H54 (cell line): Measurements from ENCODE around the gene PAM.
A peak's percentile ranks its signal among the peaks of the same experiment; 100 is the strongest.

Experiments
- DNase-seq: peaks from one replicate; pipeline ENCODE4 v3.0.0; 2011; ENCODE audit warnings: low spot score, mixed read lengths; ENCODE audit not compliant: insufficient read length
- FAIRE-seq: peaks from 3 replicates; lab custom pipeline; 2011; peaks lifted over from hg19 to GRCh38; lab: Jason Lieb, UNC
- POLR2A ChIP-seq: IDR thresholded peaks from 2 replicates; pipeline ENCODE4 v1.6.1; 2011; ENCODE audit warnings: low read depth, mild to moderate bottlenecking, low read length

The PAM gene

DNA sequence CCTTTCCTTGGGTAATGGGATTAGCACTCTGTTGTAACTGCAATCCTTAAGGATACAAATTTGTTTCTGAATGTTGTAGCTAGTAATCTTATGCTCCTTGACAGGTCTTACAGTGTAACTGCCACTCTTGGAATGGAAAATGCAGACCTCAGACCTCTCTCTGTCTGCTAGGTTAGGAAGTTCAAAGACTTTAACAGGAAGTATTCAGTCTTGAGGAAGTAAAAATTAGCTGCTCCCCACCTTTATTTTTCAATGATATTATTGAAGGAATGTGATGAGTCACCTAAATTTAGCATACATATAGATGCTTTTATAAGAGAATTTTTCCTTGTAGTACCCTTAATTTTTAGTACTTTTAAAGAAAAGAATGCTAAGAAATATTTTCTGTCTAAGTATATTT is 71.5 kb downstream of the PAM start:
- no peak for TF ChIP-seq POLR2A
- DNase-seq, result no peak
- FAIRE-seq, result peak; percentile 93

GRCh38 chr5:102830241-102830640 is 75.1 kb downstream of the PAM start:
- TF ChIP-seq POLR2A, result no peak
- FAIRE-seq, result no peak

GRCh38 chr5:102832445-102832844 is 77.3 kb downstream of the PAM start:
- no peak for TF ChIP-seq POLR2A
- FAIRE-seq (no peak), DNase-seq (no peak)

More at GRCh38 chr5:102830241-102830640, 75.1 kb downstream of the PAM start:
- no peak for DNase-seq

GRCh38 chr5:102833146-102833545 is 78.0 kb downstream of the PAM start:
- no peak for TF ChIP-seq POLR2A
- DNase-seq (no peak), FAIRE-seq (no peak)

DNA sequence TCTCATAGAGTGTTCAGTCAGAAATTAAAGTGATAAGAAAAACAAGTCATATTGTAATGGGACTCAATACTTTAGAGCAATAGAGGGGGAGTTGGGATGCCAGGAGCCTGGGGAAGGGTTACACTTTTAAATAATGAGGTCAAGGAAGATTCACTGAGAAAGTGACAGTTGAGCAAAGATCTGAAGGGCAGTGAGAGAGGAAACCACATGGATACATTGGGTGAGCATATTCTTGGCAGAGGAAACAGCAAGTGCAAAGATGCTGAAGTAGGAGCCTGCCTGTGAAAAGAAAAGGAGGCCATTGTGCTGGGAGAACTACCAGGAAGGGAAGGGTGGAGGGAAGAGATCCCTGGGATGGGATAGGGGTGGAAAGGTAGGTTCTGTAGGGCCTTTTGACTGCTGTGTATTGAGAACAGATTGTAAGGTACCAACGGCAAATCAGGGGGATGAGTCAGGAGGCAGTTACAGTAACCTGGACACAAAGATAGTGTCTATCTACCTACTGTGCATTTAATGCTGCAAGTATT is 79.4 kb downstream of the PAM start:
- DNase-seq (no peak), FAIRE-seq (no peak)
- no peak for TF ChIP-seq POLR2A

GRCh38 chr5:102835717-102836116 is 80.6 kb downstream of the PAM start:
- DNase-seq (no peak), FAIRE-seq (no peak)
- TF ChIP-seq POLR2A, result no peak

- no peak for DNase-seq
- no peak for TF ChIP-seq POLR2A
- FAIRE-seq, result no peak
Observed at GRCh38 chr5:102841021-102841420, 85.9 kb downstream of the PAM start.

DNA sequence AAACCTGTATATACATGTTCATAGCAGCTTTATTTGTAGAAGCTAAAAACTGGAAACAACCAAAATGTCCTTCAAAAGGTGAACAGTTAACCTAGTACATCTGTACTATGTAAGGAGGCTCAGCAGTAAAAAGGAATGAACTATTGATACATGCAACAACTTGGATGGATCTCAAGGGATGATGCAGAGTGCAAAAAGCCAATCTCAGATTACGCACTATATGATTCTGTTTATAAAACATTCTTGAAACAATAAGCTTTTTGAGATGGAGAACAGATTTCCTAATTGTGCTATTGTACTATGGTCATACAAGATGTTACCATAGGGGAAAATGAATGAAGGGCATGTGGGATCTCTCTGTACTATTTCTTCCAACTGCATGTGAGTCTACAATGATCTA is 88.9 kb downstream of the PAM start:
- no peak for TF ChIP-seq POLR2A
- DNase-seq, result no peak
- no peak for FAIRE-seq

DNA sequence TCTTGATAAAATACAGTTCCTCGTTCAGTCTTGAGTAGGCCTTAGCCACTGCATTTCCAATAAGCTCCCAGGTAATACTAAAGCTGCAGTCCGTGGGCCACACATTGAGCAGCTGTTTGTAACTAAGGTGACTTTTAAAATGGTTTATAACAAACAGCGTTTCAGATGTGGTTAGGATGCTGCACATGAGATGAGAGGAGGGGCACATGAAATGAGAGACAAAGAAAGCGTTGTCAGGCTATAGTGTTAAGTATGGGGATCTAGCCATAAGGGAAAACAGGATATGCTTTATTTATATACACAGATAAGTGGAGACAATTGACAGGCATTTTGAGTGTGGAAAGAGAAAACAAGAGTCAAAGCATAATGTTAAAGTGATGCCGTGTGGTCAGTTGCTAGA is 89.9 kb downstream of the PAM start:
- FAIRE-seq (no peak), DNase-seq (no peak)
- TF ChIP-seq POLR2A, result no peak

DNA sequence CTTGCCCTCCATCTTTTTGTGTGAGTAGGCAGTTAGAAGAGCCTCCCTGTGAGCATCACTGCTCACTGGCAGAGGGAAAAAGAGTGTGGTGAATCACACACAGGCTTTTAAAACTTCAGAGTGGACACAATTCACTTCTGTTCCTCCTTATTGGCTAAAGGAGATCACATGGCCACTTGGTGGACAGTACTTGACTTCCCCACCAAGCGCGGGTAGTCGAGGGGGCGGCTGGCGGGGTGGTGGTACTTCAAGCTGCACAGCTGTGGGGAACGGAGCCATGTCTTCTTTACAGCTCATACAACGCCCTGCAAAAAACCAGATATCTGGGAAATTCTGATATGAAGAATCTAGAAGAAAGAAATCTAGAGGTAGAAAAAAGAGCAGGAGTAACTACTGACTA is 95.4 kb downstream of the PAM start:
- FAIRE-seq (no peak), DNase-seq (no peak)
- TF ChIP-seq POLR2A, result no peak

DNA sequence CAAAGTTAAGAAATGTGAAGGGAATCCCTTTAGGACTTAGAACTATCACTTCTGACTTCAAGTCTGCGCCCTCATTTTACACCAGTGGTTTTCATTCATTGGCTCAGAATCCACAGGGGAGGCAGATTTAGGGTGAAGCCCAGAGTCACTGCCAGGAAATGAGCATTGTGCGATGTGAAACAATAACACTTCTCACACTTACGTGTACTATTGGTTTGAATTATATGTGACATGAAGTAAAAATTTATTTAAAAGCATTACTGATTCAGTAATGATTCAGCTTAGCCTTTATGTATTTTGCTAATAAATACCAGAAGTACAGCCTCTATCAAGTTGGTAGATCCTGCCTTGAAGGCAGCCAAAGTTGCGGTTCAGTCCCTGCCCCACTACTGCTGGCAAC is 98.6 kb downstream of the PAM start:
- FAIRE-seq (no peak), DNase-seq (no peak)
- no peak for TF ChIP-seq POLR2A

DNA sequence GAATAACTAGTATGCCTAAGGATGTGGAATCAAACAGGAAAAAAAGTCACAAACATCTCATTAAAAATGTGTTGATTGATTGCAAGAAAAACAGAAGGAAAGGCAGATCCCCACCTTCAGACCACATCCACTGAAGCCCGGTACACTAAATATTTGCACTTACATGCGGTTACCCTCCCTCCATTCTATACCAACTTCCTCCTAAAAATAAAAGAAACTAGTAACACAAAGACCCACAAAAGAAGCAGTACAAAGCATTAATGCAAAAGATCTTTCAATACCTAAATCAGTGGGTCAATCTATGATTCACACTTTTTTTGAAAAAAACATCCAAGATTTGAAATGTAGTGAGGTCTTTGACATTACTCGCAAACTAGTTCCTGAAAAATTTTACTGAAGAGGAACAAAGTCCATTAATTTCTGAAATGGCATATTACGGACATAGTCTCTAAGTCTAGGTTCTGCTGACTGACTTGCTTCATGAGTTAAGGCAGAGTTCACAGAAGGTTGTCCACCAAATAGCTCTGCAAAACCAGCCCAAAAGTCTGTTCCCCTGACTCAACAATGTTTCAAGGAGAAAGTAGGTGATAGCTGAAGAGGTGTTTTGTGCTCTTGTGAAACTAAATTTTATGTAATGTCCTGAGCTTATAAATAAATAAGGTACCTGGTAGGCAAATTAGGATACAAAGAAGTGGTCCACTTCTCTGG is 100.7 kb downstream of the PAM start:
- FAIRE-seq (no peak), DNase-seq (no peak)
- TF ChIP-seq POLR2A, result no peak

GRCh38 chr5:102856389-102856777 is 101.3 kb downstream of the PAM start:
- TF ChIP-seq POLR2A, result no peak
- FAIRE-seq (peak; percentile 20), DNase-seq (no peak)

DNA sequence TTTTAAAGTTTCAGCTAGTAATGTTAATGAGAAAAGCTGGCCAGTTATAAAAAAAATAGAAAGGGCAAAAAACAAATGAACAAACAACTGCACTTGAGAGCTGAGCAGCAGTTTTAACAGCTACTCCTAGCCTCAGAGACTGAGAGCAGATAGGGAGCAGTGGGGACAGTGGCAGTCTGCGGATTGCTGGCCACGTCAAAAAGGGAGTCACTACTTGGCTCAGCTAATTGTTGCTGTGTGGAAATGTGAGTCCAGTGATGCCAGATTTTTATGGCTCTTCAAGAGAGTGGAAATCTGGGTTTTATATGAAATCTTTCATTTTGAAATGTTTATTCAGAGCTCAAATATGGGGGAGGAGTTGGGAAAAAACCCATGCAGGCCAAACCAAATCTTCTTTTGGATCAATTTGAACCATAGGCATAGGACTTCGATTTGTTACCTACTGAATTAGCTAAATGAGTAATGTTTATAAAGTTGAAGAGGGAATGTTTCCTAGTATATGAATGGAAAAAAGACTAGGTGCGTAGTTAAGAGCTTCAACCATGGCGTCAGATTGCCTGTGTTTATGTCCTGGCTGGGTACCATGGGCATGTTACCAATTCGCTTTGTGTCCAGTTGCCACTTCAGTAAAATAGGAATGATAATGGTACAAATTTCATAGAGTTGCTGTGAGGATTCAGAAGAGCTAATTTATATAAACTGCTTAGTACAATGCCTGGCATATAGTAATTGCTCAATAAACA is 102.1 kb downstream of the PAM start:
- TF ChIP-seq POLR2A, result no peak
- FAIRE-seq, result no peak
- no peak for DNase-seq
